HG02870 (cell line): Measurements from ENCODE around the gene WDR46.
A peak's percentile ranks its signal among the peaks of the same experiment; 100 is the strongest.
"Not testable (repeated sequence)": the region's sequence is repeated elsewhere in the genome, so short reads cannot be mapped to it uniquely, and the experiment has no call there.

Experiments used
- ATAC-seq: cut with Tn5 transposase; IDR thresholded peaks from one replicate; pipeline ENCODE4 v1.9.1; 2021; ENCODE audit warnings: mild to moderate bottlenecking, moderate library complexity; ENCODE audit not compliant: unreplicated experiment

WDR46 gene

DNA sequence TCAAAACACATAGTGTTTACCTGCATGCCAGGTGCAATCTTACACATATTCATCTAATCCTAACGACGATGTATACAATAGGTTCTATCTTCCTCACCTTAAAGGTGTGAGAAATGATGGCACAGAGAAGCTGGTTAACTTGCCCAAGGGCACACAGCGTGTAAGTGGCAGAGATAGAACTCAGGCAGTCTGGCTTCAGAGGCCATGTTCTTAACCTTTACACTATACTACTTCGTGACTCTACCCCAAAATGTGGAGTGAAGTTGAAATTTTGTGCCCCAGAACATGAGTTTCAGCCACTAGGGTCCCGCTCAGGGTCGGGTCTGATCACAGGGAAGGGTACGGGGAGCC, 17.9 kb downstream of the WDR46 start:
- no peak for ATAC-seq

GRCh38 chr6:33264015-33264414, 25.0 kb downstream of the WDR46 start:
- no peak for ATAC-seq

DNA sequence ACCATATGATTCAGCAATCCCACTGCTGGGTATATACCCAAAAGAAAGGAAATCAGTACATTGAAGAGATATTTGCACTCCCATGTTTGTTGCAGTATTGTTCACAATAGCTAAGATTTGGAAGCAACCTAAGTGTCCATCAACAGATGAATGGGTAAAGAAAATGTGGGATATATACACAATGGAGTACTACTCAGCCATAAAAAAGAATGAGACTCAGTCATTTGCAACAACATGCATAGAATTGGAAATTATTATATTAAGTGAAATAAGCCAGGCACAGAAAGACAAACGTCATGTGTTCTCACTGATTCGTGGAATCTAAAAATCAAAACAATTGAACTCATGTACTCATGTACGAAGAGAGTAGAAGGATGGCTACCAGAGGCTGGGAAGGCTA, 26.5 kb downstream of the WDR46 start:
- not testable (repeated sequence) for ATAC-seq

- no peak for ATAC-seq
Measured at GRCh38 chr6:33259032-33259431, 30.0 kb downstream of the WDR46 start.

- no peak for ATAC-seq
Measured at GRCh38 chr6:33254591-33254990, 34.4 kb downstream of the WDR46 start.

GRCh38 chr6:33252759-33253158, 36.3 kb downstream of the WDR46 start:
- no peak for ATAC-seq

- ATAC-seq, result no peak
Measured at GRCh38 chr6:33251395-33252012, 37.5 kb downstream of the WDR46 start.

DNA sequence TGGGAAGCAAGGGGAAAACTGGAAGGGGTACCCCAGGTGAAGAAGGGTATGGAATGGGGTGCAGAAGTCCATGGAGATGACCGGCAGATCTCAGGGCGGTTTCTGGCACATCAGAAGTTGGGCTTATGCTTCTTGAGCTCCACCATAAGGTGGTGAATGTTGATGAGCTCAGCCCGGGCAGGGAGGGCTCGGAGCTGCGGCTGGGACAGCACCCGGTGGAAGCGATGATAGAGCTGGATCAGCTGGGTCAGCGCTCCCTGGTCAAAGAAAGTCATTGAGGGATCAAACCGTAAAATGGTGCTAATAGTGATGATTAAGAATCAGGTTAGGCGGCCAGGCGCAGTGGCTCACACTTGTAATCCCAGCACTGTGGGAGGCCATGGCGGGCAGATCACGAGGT, 38.3 kb downstream of the WDR46 start:
- ATAC-seq, result no peak

DNA sequence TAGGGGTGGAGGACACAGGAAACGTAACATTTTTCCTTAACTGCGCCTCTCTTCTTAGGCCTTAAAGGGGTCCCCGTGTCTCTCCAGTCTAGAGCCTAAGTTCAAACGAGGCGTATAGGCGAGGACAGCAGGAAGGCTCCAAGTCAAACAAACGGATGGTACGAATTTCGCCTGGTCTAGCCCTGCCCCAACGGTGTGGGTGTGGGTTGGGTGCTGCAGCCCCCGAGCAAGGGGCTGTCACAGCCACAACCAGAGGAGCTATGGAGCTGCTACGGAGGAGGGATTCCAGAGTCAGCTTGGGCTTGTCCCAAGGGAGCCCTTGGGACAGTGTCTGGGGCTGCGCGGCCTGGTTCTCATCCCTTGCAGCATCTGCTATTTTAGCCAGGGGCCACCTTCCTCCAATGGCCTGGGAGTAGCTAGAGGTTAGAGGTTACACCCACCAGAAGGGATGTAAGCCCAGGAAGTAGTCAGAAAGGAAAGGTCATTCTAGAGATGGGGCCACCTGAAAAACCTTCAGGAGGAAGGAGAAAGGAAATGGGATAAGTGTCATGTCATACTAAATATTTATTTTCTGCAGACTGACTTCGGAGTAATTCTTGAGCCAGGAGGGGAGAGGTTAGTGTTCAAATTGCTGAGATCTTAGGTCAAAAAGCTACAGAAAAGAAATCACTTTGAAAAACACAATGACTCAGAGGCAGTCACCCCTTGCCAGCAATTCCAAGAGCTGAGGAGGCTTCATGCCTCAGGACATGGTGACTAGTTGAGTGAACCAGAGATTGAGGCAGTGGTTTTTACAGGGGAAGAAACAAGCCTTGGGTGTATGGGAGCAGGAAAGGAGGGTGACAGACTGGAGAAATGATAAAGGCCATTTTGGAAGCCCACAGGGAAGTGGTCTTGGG, 39.1 kb downstream of the WDR46 start:
- no peak for ATAC-seq

- ATAC-seq, result peak; percentile 91
Measured at GRCh38 chr6:33248932-33249731, 39.9 kb downstream of the WDR46 start.

GRCh38 chr6:33248643-33248931, 40.5 kb downstream of the WDR46 start:
- ATAC-seq, result no peak

DNA sequence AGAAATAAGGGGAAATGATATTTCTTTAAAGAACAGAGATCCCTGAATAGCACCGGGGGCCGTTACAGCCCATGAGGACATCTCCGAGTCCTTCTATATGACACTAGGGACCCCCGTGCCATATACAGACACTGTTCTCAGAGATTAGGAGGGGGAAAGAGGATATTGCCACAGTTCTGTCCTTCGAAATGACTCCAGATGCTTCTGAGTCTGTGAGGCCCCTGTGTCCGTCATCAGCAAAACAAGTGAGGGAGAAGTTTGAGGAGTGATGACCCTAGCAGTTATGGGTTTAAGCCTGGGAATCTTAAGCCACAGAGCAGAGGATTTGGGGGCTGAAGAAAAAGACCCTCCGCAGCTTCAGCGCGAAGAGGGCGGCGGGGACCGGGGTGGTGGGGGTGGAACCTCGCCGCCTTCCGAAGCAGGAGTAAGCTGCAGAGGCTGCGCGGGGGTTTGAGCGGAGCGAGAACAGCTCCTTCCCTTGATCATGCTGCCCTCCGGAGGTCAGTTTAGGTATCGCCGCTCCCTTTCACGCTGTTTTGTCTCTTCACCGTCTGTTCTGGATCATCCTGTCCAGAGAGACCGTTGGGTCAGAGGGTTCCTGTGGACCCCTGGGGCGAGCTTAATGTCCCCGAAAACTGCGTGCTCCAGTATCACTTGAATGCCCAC, 40.9 kb downstream of the WDR46 start:
- ATAC-seq, result no peak

DNA sequence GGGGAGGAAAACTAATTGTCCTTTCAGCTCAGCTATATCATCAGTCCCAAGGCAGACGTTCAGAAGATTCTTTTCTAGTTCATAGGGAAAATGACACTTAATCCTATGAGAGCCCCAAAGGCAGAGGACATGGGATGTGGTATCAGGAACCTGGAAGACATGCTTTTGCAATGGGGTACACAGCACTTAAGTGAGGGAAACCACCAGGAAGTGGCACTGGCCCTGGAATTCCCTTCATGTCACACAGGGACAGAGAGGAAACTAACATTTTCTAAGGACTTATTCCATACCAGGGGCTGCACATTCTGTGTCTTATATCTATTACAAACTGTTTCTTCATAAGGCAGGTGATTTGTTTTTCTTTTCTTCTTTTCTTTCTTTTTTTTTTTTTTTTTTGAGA, 45.6 kb downstream of the WDR46 start:
- ATAC-seq, result no peak

DNA sequence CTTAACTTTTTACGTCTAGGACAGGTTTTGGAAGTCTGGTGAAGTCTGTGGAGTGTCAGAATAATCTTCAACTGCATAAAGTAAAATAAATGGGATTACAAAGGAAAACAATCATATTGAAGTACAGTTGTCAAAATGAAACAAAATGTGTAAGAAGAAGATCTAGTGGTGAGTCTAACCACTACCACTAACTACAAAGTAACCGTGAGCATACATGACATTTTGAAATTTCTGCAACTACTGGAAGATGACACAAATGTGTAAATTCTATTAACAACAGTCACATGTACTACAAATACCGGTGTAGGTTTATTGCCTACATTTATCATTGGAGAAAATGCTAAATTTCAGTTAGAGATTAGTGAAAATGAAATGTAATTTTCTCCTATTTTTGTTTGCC, 47.1 kb downstream of the WDR46 start:
- no peak for ATAC-seq

- no peak for ATAC-seq
Measured at GRCh38 chr6:33237741-33238140, 51.3 kb downstream of the WDR46 start.

DNA sequence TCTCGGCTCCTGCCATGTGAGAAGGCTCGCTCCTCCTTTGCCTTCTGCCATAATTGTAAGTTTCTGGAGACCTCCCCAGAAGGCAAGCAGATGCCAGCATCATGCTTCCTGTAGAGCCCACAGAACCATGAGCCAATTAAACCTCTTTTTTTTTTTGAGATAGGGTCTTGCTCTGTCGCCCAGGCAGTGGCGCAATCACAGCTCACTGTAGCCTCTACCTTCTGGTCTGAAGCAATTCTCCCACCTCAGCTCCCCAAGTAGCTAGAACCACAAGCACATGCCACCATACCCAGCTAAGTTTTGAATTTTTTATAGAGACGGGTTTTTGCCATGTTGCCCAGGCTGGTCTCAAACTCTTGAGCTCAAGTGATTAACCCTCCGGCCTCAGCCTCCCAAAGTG, 52.2 kb downstream of the WDR46 start:
- no peak for ATAC-seq

- no peak for ATAC-seq
Measured at GRCh38 chr6:33236328-33236727, 52.7 kb downstream of the WDR46 start.

DNA sequence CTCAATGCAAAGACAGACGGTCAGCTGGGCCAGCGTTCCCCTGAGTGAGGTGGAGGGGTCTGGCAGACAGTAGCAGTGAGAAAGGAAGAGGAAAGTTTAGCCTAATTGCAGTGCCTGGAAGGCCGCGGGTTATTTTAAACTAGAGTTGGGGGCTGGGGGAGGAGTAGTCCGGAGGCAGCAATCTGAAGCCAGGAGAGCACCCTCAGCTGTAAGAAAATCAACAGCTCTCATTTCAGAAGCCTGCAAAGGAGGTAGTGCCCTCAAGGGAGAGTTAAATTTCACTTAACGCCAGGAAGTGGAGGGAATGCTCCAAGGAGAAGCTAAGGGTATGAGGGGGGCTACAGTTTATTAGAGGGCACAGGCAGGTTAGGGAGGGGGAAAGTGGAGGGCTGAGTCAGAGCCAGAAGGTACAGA, 53.8 kb downstream of the WDR46 start:
- ATAC-seq, result no peak
